Testis (tissue), 2 donors: ENCODE results near the gene CMTM6.

Experiments used
- POLR2A ChIP-seq: fragments of 450-650 bp; IDR thresholded peaks from one replicate; pipeline ENCODE4 v1.6.1; 2017; ENCODE audit warnings: antibody characterized with exemption, mild to moderate bottlenecking, moderate library complexity
- TF ChIP-seq, protein P1 (sequence below), 3 experiments: fragments of 450-650 bp in 2 of 3; fragments of 200-600 bp in 1 of 3; sonication (generic) in 1 of 3; IDR thresholded peaks; one replicate each; pipeline ENCODE4 v1.5.1; 2016 to 2019; ENCODE audit warnings: antibody characterized with exemption in 3 of 3, mild to moderate bottlenecking in 2 of 3, moderate library complexity in 1 of 3

- TF ChIP-seq POLR2A, result no peak
- TF ChIP-seq, protein P1, sequence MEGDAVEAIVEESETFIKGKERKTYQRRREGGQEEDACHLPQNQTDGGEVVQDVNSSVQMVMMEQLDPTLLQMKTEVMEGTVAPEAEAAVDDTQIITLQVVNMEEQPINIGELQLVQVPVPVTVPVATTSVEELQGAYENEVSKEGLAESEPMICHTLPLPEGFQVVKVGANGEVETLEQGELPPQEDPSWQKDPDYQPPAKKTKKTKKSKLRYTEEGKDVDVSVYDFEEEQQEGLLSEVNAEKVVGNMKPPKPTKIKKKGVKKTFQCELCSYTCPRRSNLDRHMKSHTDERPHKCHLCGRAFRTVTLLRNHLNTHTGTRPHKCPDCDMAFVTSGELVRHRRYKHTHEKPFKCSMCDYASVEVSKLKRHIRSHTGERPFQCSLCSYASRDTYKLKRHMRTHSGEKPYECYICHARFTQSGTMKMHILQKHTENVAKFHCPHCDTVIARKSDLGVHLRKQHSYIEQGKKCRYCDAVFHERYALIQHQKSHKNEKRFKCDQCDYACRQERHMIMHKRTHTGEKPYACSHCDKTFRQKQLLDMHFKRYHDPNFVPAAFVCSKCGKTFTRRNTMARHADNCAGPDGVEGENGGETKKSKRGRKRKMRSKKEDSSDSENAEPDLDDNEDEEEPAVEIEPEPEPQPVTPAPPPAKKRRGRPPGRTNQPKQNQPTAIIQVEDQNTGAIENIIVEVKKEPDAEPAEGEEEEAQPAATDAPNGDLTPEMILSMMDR (IDR thresholded peaks at IDR 0.05), result no peak
Measured at GRCh38 chr3:32552013-32552412, 49.4 kb upstream of the CMTM6 start.
